K562 (cell line): Measurements from ENCODE around the gene TIFAB. TPM values are rescaled to one million over a fixed set of nuclear protein-coding genes. Genes with fewer than 3 reads are reported as not detected.

Experiments used
- ATAC-seq: fragments of 200-7000 bp; cut with Tn5 transposase; 3 replicates; pipeline ENCODE4 v1.9.1; 2020; ENCODE audit warnings: moderate library complexity
- BruUV-seq: library from RNA; stranded (reverse); fragments of 400-500 nt; replicated peaks from 2 replicates; lab custom pipeline; 2021; lab: Mats Ljungman, UMichigan
- CTCF ChIA-PET: fragments of 300-600 bp; formaldehyde crosslinking; extraction: SDS; loops from one replicate; lab custom pipeline; 2021; ENCODE audit warnings: low intra/inter-chr PET ratio; lab: Yijun Ruan, JAX
- POLR2A ChIA-PET: fragments of 300-600, 350-650 bp; sonication (Branson Sonifier 250); formaldehyde crosslinking; extraction: SDS; loops from one replicate; lab custom pipeline; 2021; ENCODE audit warnings: antibody characterized with exemption, inconsistent platforms; lab: Yijun Ruan, JAX
- DNase-seq, 4 experiments: peaks; one replicate each; pipeline versions ENCODE4 v3.0.0 to v3.0.0-alpha.2; 2011 to 2018; ENCODE audit warnings: low spot score in 3 of 4, mixed read lengths in 3 of 4; ENCODE audit errors: extremely low read depth in 1 of 4
- FAIRE-seq: peaks from 2 replicates; lab custom pipeline; 2011; peaks lifted over from hg19 to GRCh38; lab: Jason Lieb, UNC
- H2AFZ ChIP-seq: 2 replicates; pipeline ENCODE4 v1.6.0; 2011; ENCODE audit warnings: low read depth, low read length, control low read depth, inconsistent platforms
- H3K27ac ChIP-seq: fragments of 200-600 bp; 3 replicates; pipeline ENCODE4 v1.8.0; 2011; ENCODE audit warnings: low read depth, mild to moderate bottlenecking, control low read depth, inconsistent platforms, low read length, moderate library complexity, mixed read lengths; ENCODE audit errors: extremely low read depth
- H3K27me3 ChIP-seq, 2 experiments: fragments of 300-600 bp in 1 of 2; 2 replicates in 1 of 2; 3 replicates in 1 of 2; pipeline versions ENCODE4 v1.6.0 to v1.8.0; 2011; ENCODE audit warnings: inconsistent platforms in 2 of 2, low read length in 2 of 2, mild to moderate bottlenecking in 1 of 2, mixed read lengths in 1 of 2, moderate library complexity in 1 of 2; ENCODE audit not compliant: control insufficient read depth in 2 of 2, insufficient read depth in 2 of 2
- H3K36me3 ChIP-seq: fragments of 300-600 bp; 3 replicates; pipeline ENCODE4 v1.8.0; 2011; ENCODE audit warnings: mild to moderate bottlenecking, low read length, inconsistent platforms; ENCODE audit not compliant: control insufficient read depth, insufficient read depth
- H3K4me1 ChIP-seq, 2 experiments: fragments of 200-600 bp in 1 of 2; replicated peaks in 1 of 2; 2 replicates in 1 of 2; 3 replicates in 1 of 2; pipeline versions ENCODE4 v1.5.1 to v1.8.0; 2011; ENCODE audit warnings: inconsistent platforms in 2 of 2, low read length in 2 of 2, mild to moderate bottlenecking in 1 of 2, mixed read lengths in 1 of 2, moderate library complexity in 1 of 2; ENCODE audit not compliant: control insufficient read depth in 2 of 2, insufficient read depth in 2 of 2
- H3K4me2 ChIP-seq: 2 replicates; pipeline ENCODE4 v1.6.1; 2011; ENCODE audit warnings: low read length, control low read depth, inconsistent platforms, mixed read lengths; ENCODE audit not compliant: insufficient read depth
- H3K4me3 ChIP-seq: fragments of 200-600 bp; sonication (generic), shearing (Covaris generic); 2 replicates; pipeline ENCODE4 v1.5.1; 2016; ENCODE audit warnings: control low read depth, inconsistent platforms
- H3K79me2 ChIP-seq: fragments of 200-600 bp; 3 replicates; pipeline ENCODE4 v1.8.0; 2011; ENCODE audit warnings: low read length, inconsistent platforms; ENCODE audit not compliant: control insufficient read depth, insufficient read depth
- H3K9ac ChIP-seq, 2 experiments: 2 replicates each; pipeline versions ENCODE4 v1.6.0 to v1.6.1; 2011; ENCODE audit warnings: low read depth in 2 of 2, low read length in 2 of 2, control low read depth in 1 of 2, inconsistent platforms in 1 of 2, mild to moderate bottlenecking in 1 of 2, mixed read lengths in 1 of 2; ENCODE audit not compliant: insufficient read depth in 1 of 2
- H3K9me1 ChIP-seq: one replicate; pipeline ENCODE4 v1.6.0; 2011; ENCODE audit warnings: inconsistent platforms, mild to moderate bottlenecking, low read length, moderate library complexity; ENCODE audit not compliant: control insufficient read depth, insufficient read depth
- H3K9me3 ChIP-seq: replicated peaks from 2 replicates; pipeline ENCODE4 v1.5.1; 2011; ENCODE audit warnings: low read depth, low read length, inconsistent platforms; ENCODE audit not compliant: control insufficient read depth, insufficient read depth
- H4K20me1 ChIP-seq: replicated peaks from 2 replicates; pipeline ENCODE4 v1.6.1; 2011; ENCODE audit warnings: low read length, inconsistent platforms, mixed read lengths; ENCODE audit not compliant: control insufficient read depth, insufficient read depth
- C11orf30 ChIP-seq: fragments of 450-650 bp; IDR thresholded peaks from 2 replicates; pipeline ENCODE4 v1.6.1; 2016; ENCODE audit warnings: low read depth, mild to moderate bottlenecking
- DMBX1 ChIP-seq: fragments of 250-450 bp; sonication (Bioruptor Pico); IDR thresholded peaks from 2 replicates; pipeline ENCODE4 v1.8.0; 2022; ENCODE audit warnings: inconsistent platforms, mild to moderate bottlenecking, moderate library complexity, borderline replicate concordance
- MAFF ChIP-seq: IDR thresholded peaks from 2 replicates; pipeline ENCODE4 v1.6.1; 2012; ENCODE audit warnings: low read length, improper control_type of control experiment
- MYC ChIP-seq, 2 experiments: fragments of 250-450 bp in 1 of 2; sonication (Bioruptor Pico) in 1 of 2; IDR thresholded peaks; 2 replicates each; pipeline versions ENCODE4 v1.5.1 to v1.6.1; 2012 to 2021; ENCODE audit warnings: low read depth in 2 of 2, borderline replicate concordance in 1 of 2, improper control_type of control experiment in 1 of 2, low read length in 1 of 2, mild to moderate bottlenecking in 1 of 2, moderate library complexity in 1 of 2
- RBM14 ChIP-seq: fragments of 200-400 bp; formaldehyde crosslinking; IDR thresholded peaks from 2 replicates; pipeline ENCODE4 v1.6.1; 2018; ENCODE audit warnings: low read depth, mild to moderate bottlenecking, low read length, moderate library complexity, borderline replicate concordance; ENCODE audit not compliant: insufficient read depth
- RFX7 ChIP-seq: fragments of 250-450 bp; sonication (Bioruptor Pico); IDR thresholded peaks from 2 replicates; pipeline ENCODE4 v1.5.1; 2021; ENCODE audit warnings: mild to moderate bottlenecking
- TAF9B ChIP-seq: fragments of 450-650 bp; IDR thresholded peaks from 2 replicates; pipeline ENCODE4 v1.6.1; 2018; ENCODE audit warnings: mild to moderate bottlenecking; ENCODE audit not compliant: partially characterized antibody
- TFAM ChIP-seq: fragments of 250-450 bp; sonication (Bioruptor Pico); conservative IDR thresholded peaks from 2 replicates; pipeline ENCODE4 v1.5.0; 2021; ENCODE audit warnings: mild to moderate bottlenecking, moderate library complexity
- WGBS: fragments of 100-300 bp; shearing (Covaris generic); methylation state at CpG from one replicate; pipeline ENCODE4 v1.1.6; 2016; ENCODE audit warnings: low coverage, mixed read lengths; ENCODE audit not compliant: insufficient coverage; ENCODE audit errors: missing lambda C conversion rate; 5-methylcytosine and 5-hydroxymethylcytosine counted together
- in situ Hi-C: fragments of 300-500 bp; cut with MboI; formaldehyde crosslinking; loops from 4 replicates; pipeline ENCODE4 v1.15.0; 2018; ENCODE audit warnings: inconsistent platforms, mixed read lengths
- intact Hi-C: fragments of 100-400 bp; cut with micrococcal nuclease; formaldehyde crosslinking; loops from 2 replicates; pipeline ENCODE4 v1.14.2; 2022
- polyA plus RNA-seq, 8 experiments: library from polyadenylated mRNA; depleted of rRNA in 4 of 8; stranded (reverse) in 5 of 8; unstranded in 3 of 8; fragments of >200 nt; fragmentation: Nextera tagmentation in 2 of 8; fragmentation: Illumina TruSeq in 1 of 8; extraction: Ambion mirVana in 2 of 8; extraction: Trizol in 1 of 8; gene quantifications; 2 replicates each; pipeline versions ENCODE4 v1.2.1 to v1.2.3, GENCODE V29; 2011 to 2014; ENCODE audit warnings: inconsistent platforms in 1 of 8, missing spikeins in 1 of 8
- total RNA-seq, 7 experiments: library from RNA; depleted of rRNA in 6 of 7; stranded (reverse); fragments of >200 nt in 6 of 7; fragmentation: Illumina TruSeq in 2 of 7; extraction: Trizol in 2 of 7; gene quantifications; 2 replicates each; pipeline versions ENCODE4 v1.2.1 to v1.2.3, GENCODE V29; 2011 to 2021; ENCODE audit warnings: low replicate concordance in 1 of 7
- TF ChIP-seq, protein P1 (sequence below): fragments of 250-450 bp; sonication (Bioruptor Pico); IDR thresholded peaks from 2 replicates; pipeline ENCODE4 v1.8.0; 2022; ENCODE audit warnings: moderate library complexity, mild to moderate bottlenecking, inconsistent platforms

The TIFAB gene
- total and polyA plus RNA-seq, 9 of the 15 experiments (the other 6 are each of a cell fraction or from before 2014, with no cell fraction given): not detected

DNA sequence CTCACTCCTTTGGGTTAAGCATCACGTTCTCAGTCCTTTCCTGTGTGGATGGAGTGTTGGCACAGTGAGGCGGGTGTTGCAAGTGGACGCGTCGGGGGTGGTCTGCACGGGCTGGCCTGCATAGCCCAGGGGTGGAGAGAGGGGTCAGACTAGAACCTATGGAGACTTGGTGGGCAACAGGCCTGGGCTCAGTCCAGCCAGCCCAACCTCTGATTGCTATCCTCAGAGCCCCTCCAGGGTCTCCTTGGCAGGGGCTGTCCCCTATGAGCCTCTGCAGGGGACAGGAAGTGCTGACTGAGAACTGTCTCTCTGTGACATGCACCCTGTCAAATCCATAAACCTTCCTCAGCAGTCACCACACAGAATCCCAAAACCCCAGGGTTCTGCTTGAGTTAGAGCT is 7.3 kb downstream of the TIFAB start:
- TF ChIP-seq MYC (IDR thresholded peaks at IDR 0.05; ENCODE audit: low read depth, low read length): no peak
- TF ChIP-seq MYC (CRISPR knock-in tag; IDR thresholded peaks at IDR 0.05; ENCODE audit: borderline replicate concordance, low read depth): no peak
- TF ChIP-seq TFAM (CRISPR knock-in tag): no peak
- no peak for TF ChIP-seq DMBX1
- TF ChIP-seq, protein P1, sequence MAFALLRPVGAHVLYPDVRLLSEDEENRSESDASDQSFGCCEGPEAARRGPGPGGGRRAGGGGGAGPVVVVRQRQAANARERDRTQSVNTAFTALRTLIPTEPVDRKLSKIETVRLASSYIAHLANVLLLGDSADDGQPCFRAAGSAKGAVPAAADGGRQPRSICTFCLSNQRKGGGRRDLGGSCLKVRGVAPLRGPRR: no peak
- TF ChIP-seq RBM14: no peak
- no peak for TF ChIP-seq C11orf30
- no peak for TF ChIP-seq RFX7
- no peak for TF ChIP-seq MAFF
- no peak for TF ChIP-seq TAF9B
- ChIA-PET CTCF (no interaction called here), POLR2A (interaction anchor here (0.6 to 2.0 kb wide), 2 partner anchors 17 to 125 kb away, joined by 3 to 7 read pairs; no protein-coding TSS in a partner anchor)
- no peak overlapping the region for H2AFZ ChIP-seq
- WGBS: 82% methylated on average over 5 of the region's 6 CpGs
- H3K79me2 ChIP-seq: no peaks in the 10 kb centered on the region
- intact Hi-C loops (no loop called here), in situ Hi-C loops (no loop called here)
- FAIRE-seq (no peak), ATAC-seq (no peak), DNase-seq (no peak)
- no peak overlapping the region for H3K27ac ChIP-seq
- H3K4me2 ChIP-seq: no peak overlapping the region
- peaks cover 0 to 12% of the 10 kb centered on the region in 2 experiments; a peak in 2 of 5 replicates for H3K4me1 ChIP-seq
- no peaks in the 10 kb centered on the region for H3K36me3 ChIP-seq
- no peak overlapping the region for H3K9ac ChIP-seq
- H3K9me1 ChIP-seq: no peaks in the 10 kb centered on the region
- H3K27me3 ChIP-seq: no peaks in the 10 kb centered on the region; a peak in 1 of 5 replicates
- no peak overlapping the region for H3K4me3 ChIP-seq
- H4K20me1 ChIP-seq: no peaks in the 10 kb centered on the region; the same call in 1 of the 2 replicates
- no TSS peak for BruUV-seq
- no peaks in the 10 kb centered on the region for H3K9me3 ChIP-seq
